Gastroesophageal sphincter (tissue), 4 donors: ENCODE data around the gene GPR12. TPM values are rescaled to one million over a fixed set of nuclear protein-coding genes. Genes with fewer than 3 reads are reported as not detected.

ENCODE experiments used
- ATAC-seq: fragments of 150-250 bp; one replicate; pipeline ENCODE4 v1.9.1; 2016; ENCODE audit warnings: mild to moderate bottlenecking, moderate library complexity
- H3K27ac ChIP-seq, 4 donors: fragments of 200-600 bp; sonication (generic) in 3 of 4; 1 replicate in 3 of 4; 2 replicates in 1 of 4; pipeline ENCODE4 v1.5.1; 2016 to 2019
- H3K27me3 ChIP-seq: fragments of 200-600 bp; sonication (generic); one replicate; pipeline ENCODE4 v1.5.1; 2019
- H3K36me3 ChIP-seq, 2 donors: fragments of 200-600 bp; sonication (generic); one replicate each; pipeline ENCODE4 v1.5.1; 2019; ENCODE audit warnings: control low read depth in 1 of 2
- H3K4me1 ChIP-seq, 3 donors: fragments of 200-600 bp; sonication (generic); 1 replicate in 2 of 3; 2 replicates in 1 of 3; pipeline ENCODE4 v1.5.1; 2016 to 2019; ENCODE audit warnings: control low read depth in 2 of 3
- H3K4me3 ChIP-seq, 2 donors: fragments of 200-600 bp; sonication (generic); one replicate each; pipeline ENCODE4 v1.5.1; 2019; ENCODE audit warnings: mild to moderate bottlenecking in 1 of 2, moderate library complexity in 1 of 2
- H3K9me3 ChIP-seq, 3 donors: fragments of 200-600 bp; sonication (generic); one replicate each; pipeline ENCODE4 v1.5.1; 2017 to 2019; ENCODE audit warnings: control low read depth in 2 of 3
- EP300 ChIP-seq: sonication (generic); formaldehyde crosslinking; IDR thresholded peaks from one replicate; pipeline ENCODE4 v1.6.1; 2017; ENCODE audit warnings: antibody characterized with exemption, mild to moderate bottlenecking
- POLR2A ChIP-seq, 2 donors: fragments of 450-650 bp; IDR thresholded peaks; one replicate each; pipeline ENCODE4 v1.6.1; 2017; ENCODE audit warnings: antibody characterized with exemption in 2 of 2, mild to moderate bottlenecking in 2 of 2, moderate library complexity in 1 of 2
- POLR2AphosphoS5 ChIP-seq: sonication (generic); formaldehyde crosslinking; IDR thresholded peaks from one replicate; pipeline ENCODE4 v1.6.1; 2017; ENCODE audit warnings: antibody characterized with exemption
- WGBS, 2 donors: methylation state at CpG; one replicate each; pipeline ENCODE4 v1.1.5; 2018; ENCODE audit warnings: low coverage in 1 of 2; 5-methylcytosine and 5-hydroxymethylcytosine counted together
- total RNA-seq, 4 donors: library from RNA; depleted of rRNA; stranded (reverse); fragments of >200 nt; gene quantifications; one replicate each; pipeline ENCODE4 v1.1.0, GENCODE V29; 2016
- TF ChIP-seq, protein P1 (sequence below), 4 experiments: fragments of 200-600 bp in 2 of 4; fragments of 450-650 bp in 2 of 4; sonication (generic) in 1 of 4; IDR thresholded peaks; one replicate each; pipeline ENCODE4 v1.5.1; 2017 to 2019; ENCODE audit warnings: antibody characterized with exemption in 4 of 4, mild to moderate bottlenecking in 2 of 4, moderate library complexity in 2 of 4

The GPR12 gene
- total RNA-seq, 4 donors from 2014 or later, result 0.50 TPM; not detected in 3

DNA sequence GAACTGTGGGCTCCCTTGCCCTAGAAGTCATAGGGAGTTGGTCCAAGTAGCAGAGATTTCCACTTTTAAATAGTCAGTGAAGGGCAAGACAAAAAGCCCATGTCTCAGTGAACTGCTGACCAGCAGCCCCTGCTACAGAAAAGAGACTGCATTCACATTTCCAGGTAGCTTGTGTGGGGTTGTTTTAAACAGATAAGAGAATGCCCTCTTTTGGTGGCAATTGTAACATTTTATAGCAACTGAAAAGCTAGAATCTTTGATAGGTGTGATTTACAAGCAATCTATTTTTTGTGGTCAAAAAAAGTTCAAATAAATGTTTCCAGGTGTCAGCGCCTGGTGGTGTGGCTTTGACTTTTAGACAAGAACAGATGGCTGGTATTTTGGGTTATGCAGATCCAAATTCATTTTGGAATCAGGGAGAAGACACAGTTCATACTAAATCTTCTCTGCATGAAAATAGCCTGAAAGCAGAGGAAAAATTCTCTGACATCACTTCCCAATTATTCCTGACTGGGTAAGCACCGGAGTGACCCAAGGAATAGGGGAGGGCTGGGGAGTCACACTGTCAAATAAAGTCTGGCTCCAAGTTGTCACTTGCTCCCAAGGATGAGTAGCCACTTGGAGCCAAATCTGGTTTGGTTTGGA is 26.2 kb upstream of the GPR12 start:
- Histone ChIP-seq H3K27me3 (peaks cover 42% of the 10 kb centered on the region), H3K4me3 (no peak overlapping the region), H3K9me3 (peaks cover 0 to 10% (median 0%) of the 10 kb centered on the region in 3 donors), H3K27ac (no peak overlapping the region), H3K4me1 (no peaks in the 10 kb centered on the region), H3K36me3 (no peaks in the 10 kb centered on the region)
- ATAC-seq, result no peak
- TF ChIP-seq EP300 (no peak), POLR2AphosphoS5 (no peak), POLR2A (IDR thresholded peaks at IDR 0.05) (no peak)
- TF ChIP-seq, protein P1, sequence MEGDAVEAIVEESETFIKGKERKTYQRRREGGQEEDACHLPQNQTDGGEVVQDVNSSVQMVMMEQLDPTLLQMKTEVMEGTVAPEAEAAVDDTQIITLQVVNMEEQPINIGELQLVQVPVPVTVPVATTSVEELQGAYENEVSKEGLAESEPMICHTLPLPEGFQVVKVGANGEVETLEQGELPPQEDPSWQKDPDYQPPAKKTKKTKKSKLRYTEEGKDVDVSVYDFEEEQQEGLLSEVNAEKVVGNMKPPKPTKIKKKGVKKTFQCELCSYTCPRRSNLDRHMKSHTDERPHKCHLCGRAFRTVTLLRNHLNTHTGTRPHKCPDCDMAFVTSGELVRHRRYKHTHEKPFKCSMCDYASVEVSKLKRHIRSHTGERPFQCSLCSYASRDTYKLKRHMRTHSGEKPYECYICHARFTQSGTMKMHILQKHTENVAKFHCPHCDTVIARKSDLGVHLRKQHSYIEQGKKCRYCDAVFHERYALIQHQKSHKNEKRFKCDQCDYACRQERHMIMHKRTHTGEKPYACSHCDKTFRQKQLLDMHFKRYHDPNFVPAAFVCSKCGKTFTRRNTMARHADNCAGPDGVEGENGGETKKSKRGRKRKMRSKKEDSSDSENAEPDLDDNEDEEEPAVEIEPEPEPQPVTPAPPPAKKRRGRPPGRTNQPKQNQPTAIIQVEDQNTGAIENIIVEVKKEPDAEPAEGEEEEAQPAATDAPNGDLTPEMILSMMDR (IDR thresholded peaks at IDR 0.05), result no peak
- 71 to 83% methylated on average over 1 to 2 of the region's 2 CpGs for WGBS, 2 donors

DNA sequence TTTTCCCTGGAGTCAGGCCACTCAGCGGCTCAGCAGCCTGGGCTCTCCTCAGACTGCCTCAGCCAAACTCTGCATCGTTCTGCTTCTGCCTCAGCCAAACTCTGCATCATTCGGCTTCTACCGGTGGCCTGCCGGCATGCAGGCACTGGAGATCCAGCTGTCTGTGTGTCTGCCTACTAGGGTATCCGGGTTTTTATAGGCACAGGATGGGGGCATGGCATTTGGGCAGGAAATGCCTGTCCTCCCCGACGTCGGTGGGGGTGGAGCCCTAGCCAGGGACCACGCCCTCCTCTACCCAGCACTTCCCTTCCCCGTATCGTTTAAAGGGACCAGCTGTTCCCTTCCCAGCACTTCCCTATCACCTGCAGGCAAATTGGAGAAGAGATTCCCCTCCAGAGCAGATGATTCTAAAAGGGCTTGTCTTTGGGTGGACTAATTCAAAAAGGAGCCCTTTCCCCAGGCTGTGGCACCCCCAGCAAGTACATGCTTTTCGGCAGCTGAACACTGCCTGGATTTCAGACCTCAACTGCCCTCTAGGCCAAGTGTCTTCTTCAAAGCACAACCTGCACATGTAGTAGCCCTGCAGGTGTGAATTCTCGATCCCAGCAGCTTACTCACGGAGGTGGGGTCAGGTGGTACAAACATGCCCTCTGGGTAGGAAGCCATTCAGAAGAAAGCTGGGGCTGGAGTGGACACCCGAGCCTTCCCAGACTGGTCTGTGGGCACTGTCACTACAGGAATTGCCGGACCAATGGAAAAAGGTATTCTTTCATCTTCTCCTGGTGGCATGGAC is 25.4 kb upstream of the GPR12 start:
- no peaks in the 10 kb centered on the region for H3K4me1 ChIP-seq
- TF ChIP-seq, protein P1 (IDR thresholded peaks at IDR 0.05), result no peak
- TF ChIP-seq EP300 (no peak), POLR2A (IDR thresholded peaks at IDR 0.05) (peak in 1 of 2 donors; percentile 57)
- H3K27ac ChIP-seq, result no peak overlapping the region
- H3K4me3 ChIP-seq, result peak overlapping the region in 1 of 2 donors; percentile 10
- 30 to 100% methylated on average over 1 to 2 of the region's 17 CpGs for WGBS, 2 donors
- H3K27me3 ChIP-seq, result peaks cover 48% of the 10 kb centered on the region
- ATAC-seq, result peak; percentile 68
- H3K36me3 ChIP-seq, result no peaks in the 10 kb centered on the region
- peaks cover 0 to 10% (median 0%) of the 10 kb centered on the region in 3 donors for H3K9me3 ChIP-seq

DNA sequence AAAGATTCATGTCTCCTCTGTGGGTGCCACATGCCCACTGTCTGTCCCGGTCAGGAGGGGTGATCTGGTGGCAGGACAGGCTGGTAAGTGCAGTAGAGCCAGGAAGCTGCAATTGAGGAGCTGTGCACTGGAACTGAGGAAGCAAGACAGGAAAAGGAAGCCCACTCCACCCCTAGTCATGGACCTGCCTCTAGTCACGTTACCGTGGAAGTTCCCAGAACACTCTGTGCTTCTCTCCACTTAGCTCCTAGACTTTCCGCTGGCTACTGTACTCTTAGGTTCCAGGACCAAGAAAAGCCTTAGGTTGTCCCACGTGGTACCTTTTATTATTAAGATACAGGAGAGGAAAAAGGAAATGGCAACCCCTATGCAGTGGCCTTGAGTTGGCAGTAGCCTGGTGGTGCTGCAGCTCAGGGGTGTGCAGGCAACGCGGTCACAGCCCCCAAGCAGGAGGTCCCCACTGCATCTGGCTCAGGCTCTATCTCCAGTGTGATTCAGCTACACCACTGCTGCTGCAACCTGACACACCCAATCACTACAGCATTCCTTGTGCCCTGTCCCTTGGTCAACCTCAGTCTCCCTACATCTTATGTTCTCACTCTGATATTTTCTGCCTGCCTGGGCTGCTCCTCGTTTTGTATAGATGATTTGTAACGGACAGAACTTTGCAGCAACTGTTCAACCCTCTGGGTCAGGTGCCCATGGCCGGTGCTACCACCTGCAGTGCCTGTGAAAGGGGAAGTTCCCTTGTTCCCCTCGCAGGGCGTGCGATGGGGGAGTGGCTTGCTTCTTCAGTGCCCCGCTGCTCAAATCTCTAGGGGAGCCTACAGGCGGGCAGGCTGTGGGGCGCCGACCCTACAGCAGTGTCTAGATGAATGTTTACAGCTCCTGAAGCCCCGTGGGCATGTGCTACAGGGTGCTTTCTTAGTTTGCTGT is 24.4 kb upstream of the GPR12 start:
- peak; percentile 63 for ATAC-seq
- TF ChIP-seq, protein P1 (IDR thresholded peaks at IDR 0.05), result no peak
- no peak for TF ChIP-seq POLR2A (IDR thresholded peaks at IDR 0.05)
- TF ChIP-seq EP300, result no peak
- TF ChIP-seq POLR2AphosphoS5, result no peak
- Histone ChIP-seq H3K4me1 (no peaks in the 10 kb centered on the region), H3K4me3 (peak overlapping the region in 1 of 2 donors; percentile 10), H3K27me3 (peaks cover 48% of the 10 kb centered on the region), H3K27ac (no peak overlapping the region), H3K9me3 (peaks cover 0 to 10% (median 0%) of the 10 kb centered on the region in 3 donors), H3K36me3 (no peaks in the 10 kb centered on the region)
- WGBS, 2 donors, result 49 to 50% methylated on average over 2 to 8 of the region's 18 CpGs

DNA sequence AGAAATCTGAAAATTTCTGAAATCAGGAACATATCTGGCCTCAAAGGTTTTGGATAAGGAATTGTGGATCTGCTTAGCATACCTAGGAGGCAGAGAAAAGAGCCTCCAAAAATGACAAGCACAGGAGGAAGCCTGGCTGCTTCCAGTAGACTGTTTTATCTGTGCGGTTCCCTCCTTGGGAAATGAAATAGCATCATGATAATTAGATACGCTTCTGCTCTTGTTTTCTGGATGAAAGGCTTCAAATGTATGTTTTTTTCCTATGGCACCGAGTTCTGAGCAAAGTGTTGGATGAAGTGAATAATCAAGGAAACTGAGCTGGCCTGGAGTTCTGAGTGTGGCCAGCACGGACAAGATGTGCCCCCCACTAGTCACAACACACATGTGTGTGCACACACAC is 19.8 kb upstream of the GPR12 start:
- ATAC-seq, result no peak
- H3K4me3 ChIP-seq, result no peak overlapping the region
- TF ChIP-seq POLR2A (IDR thresholded peaks at IDR 0.05) (no peak), EP300 (no peak), POLR2AphosphoS5 (no peak)
- TF ChIP-seq, protein P1 (IDR thresholded peaks at IDR 0.05), result no peak
- H3K36me3 ChIP-seq, result no peaks in the 10 kb centered on the region
- WGBS, 2 donors, result 67 to 75% methylated on average over 2 of the region's 4 CpGs
- no peak overlapping the region for H3K27ac ChIP-seq
- peaks cover 27% of the 10 kb centered on the region for H3K27me3 ChIP-seq
- peaks cover 0 to 10% (median 0%) of the 10 kb centered on the region in 3 donors for H3K9me3 ChIP-seq
- H3K4me1 ChIP-seq, result no peaks in the 10 kb centered on the region
